GM18499 (cell line): ENCODE results near the gene CELSR1.
"Not testable (repeated sequence)": the region's sequence is repeated elsewhere in the genome, so short reads cannot be mapped to it uniquely, and the experiment has no call there.

Source experiments
- ATAC-seq: cut with Tn5 transposase; IDR thresholded peaks from one replicate; pipeline ENCODE4 v1.9.1; 2021; ENCODE audit warnings: moderate number of reproducible peaks; ENCODE audit not compliant: insufficient read depth, unreplicated experiment

The CELSR1 gene

GRCh38 chr22:46318576-46318975, 218.8 kb downstream of the CELSR1 start:
- ATAC-seq: no peak

DNA sequence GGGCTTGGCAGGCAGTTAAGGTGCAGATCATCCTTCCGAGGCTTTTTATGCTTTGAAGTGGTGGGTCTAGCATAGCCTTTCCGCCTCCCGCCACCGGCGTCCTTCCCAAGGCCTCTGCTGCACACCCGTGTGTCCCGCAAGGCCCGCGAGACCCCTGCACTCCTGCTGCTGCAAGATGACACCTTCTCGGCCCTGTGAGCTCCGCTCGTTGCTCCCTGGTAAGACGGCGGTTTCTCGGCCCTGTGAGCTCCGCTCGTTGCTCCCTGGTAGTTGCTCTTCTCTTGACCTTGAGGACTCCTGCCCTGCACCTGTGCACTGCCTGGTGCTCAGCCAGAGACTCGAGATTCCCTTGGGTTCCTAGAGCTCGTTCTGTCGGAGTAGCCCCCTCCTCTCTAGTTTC, 219.8 kb downstream of the CELSR1 start:
- ATAC-seq: no peak

DNA sequence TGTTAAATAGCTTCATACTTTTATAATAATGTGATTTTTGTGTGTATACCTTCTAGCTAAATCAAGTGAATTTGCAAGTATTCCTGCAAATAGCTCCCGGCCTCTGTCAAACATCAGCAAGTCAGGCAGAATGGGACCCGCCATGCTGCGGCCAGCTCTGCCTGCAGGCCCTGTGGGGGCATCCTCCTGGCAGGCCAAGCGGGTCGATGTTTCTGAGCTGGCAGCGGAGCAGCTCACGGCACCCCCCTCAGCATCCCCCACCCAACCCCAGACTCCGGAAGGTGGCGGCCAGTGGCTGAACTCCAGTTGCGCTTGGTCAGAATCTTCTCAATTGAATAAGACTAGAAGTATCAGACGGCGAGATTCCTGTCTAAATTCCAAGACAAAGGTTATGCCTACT, 221.4 kb downstream of the CELSR1 start:
- no peak for ATAC-seq

DNA sequence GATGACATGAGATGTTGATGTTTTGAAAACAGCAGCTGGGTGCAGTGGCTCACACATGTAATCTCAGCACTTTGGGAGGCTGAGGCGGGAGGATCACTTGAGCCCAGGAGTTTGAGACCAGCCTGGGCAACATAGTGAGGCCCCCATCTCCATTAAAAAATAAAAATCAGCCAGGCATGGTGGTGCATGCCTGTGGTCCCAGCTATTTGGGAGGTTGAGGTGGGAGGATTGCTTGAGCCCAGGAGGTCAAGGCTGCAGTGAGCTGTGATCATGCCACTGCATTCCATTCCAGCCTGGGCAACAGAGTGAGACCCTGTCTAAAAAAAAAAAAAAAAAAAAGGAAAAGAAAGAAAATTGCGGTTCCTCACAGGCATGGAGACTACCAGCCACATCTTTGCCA, 224.6 kb downstream of the CELSR1 start:
- ATAC-seq: not testable (repeated sequence)

GRCh38 chr22:46312056-46312455, 225.4 kb downstream of the CELSR1 start:
- no peak for ATAC-seq
